ENCODE data around the gene DYSF.

- TF ChIP-seq CTCF (conservative IDR thresholded peaks at IDR 0.05; ENCODE audit: low read length) (no peak), EZH2phosphoT487 (IDR thresholded peaks at IDR 0.05; ENCODE audit: borderline replicate concordance) (no peak)
These were observed 150.0 kb downstream of the DYSF start for GRCh38 chr2:71603311-71603811.
